DOHH2 (cell line): ENCODE data around the gene TTLL8.

Experiments
- EZH2phosphoT487 ChIP-seq: fragments of 200-600 bp; sonication (generic); IDR thresholded peaks from 2 replicates; pipeline ENCODE4 v1.6.1; 2017; ENCODE audit warnings: borderline replicate concordance, mild to moderate bottlenecking, antibody characterized with exemption, low read length, moderate library complexity, mixed read lengths
- TF ChIP-seq, protein P1 (sequence below): fragments of 200-600 bp; sonication (generic); IDR thresholded peaks from one replicate; pipeline ENCODE4 v1.5.1; 2014; ENCODE audit warnings: antibody characterized with exemption, mild to moderate bottlenecking, low read depth, low read length; ENCODE audit not compliant: poor library complexity, severe bottlenecking

DNA sequence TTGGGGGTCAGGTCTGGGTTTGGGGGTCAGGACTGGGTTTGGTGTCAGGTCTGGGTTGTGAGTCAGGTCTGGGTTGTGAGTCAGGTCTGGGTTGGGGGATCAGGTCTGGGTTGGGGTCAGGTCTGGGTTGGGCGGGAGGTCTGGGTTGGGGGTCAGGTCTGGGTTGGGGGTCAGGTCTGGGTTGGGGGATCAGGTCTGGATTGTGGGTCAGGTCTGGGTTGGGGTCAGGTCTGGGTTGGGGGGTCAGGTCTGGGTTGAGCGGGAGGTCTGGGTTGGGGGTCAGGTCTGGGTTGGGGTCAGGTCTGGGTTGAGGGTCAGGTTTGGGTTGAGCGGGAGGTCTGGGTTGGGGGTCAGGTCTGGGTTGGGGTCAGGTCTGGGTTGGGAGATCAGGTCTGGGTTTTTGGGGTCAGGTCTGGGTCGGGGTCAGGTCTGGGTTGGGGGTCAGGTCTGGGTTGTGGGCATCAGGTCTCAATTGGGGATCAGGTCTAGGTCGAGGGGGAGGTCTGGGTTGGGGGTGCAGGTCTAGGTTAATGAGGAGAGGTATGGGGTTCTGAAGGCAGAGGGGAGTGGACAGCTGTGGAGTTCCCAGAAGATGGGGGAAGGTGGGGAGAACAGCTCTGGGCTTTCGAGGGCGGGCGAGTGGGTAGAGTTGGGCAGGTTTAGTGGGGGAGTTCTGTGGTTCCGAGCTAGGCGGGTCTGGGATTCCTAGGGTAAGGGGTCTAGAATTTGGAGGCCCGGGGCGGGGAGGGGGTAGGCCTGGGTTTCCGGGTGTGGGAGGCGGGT, 629 bp downstream of the TTLL8 start:
- TF ChIP-seq, protein P1, sequence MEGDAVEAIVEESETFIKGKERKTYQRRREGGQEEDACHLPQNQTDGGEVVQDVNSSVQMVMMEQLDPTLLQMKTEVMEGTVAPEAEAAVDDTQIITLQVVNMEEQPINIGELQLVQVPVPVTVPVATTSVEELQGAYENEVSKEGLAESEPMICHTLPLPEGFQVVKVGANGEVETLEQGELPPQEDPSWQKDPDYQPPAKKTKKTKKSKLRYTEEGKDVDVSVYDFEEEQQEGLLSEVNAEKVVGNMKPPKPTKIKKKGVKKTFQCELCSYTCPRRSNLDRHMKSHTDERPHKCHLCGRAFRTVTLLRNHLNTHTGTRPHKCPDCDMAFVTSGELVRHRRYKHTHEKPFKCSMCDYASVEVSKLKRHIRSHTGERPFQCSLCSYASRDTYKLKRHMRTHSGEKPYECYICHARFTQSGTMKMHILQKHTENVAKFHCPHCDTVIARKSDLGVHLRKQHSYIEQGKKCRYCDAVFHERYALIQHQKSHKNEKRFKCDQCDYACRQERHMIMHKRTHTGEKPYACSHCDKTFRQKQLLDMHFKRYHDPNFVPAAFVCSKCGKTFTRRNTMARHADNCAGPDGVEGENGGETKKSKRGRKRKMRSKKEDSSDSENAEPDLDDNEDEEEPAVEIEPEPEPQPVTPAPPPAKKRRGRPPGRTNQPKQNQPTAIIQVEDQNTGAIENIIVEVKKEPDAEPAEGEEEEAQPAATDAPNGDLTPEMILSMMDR, result no peak
- TF ChIP-seq EZH2phosphoT487, result no peak
